HEK293 (cell line): Measurements from ENCODE around the gene DLG2.

ENCODE experiments used
- CTCF ChIA-PET: fragments of 350-600 bp; formaldehyde crosslinking; extraction: SDS; loops from one replicate; lab custom pipeline; 2021; ENCODE audit warnings: antibody characterized with exemption; lab: Yijun Ruan, JAX
- POLR2A ChIA-PET: fragments of 300-600 bp; formaldehyde crosslinking; extraction: SDS; loops from one replicate; lab custom pipeline; 2020; ENCODE audit warnings: antibody characterized with exemption, inconsistent platforms; lab: Yijun Ruan, JAX
- H3K27ac ChIP-seq: fragments of 200-500 bp; sonication (Bioruptor generic); 2 replicates; pipeline ENCODE4 v1.5.1; 2014; ENCODE audit warnings: low read depth, low read length, control low read depth, inconsistent platforms; ENCODE audit errors: extremely low read depth
- H3K36me3 ChIP-seq, 2 experiments: fragments of 200-500 bp in 1 of 2; sonication (Bioruptor generic) in 1 of 2; 1 replicate in 1 of 2; 2 replicates in 1 of 2; pipeline ENCODE4 v1.5.1; 2014 to 2017; ENCODE audit warnings: inconsistent platforms in 2 of 2, low read length in 2 of 2; ENCODE audit not compliant: control insufficient read depth in 2 of 2, insufficient read depth in 1 of 2
- H3K4me1 ChIP-seq: fragments of 200-500 bp; sonication (Bioruptor generic); 2 replicates; pipeline ENCODE4 v1.5.1; 2014; ENCODE audit warnings: mild to moderate bottlenecking, low read length, inconsistent platforms; ENCODE audit not compliant: control insufficient read depth, insufficient read depth
- H3K4me3 ChIP-seq: 2 replicates; pipeline ENCODE4 v1.5.1; 2011; ENCODE audit warnings: low read depth, mild to moderate bottlenecking, control low read depth, low read length, moderate library complexity
- H3K9me3 ChIP-seq: fragments of 200-500 bp; sonication (Bioruptor generic); 2 replicates; pipeline ENCODE4 v1.5.1; 2014; ENCODE audit warnings: low read depth, low read length, inconsistent platforms; ENCODE audit not compliant: control insufficient read depth, insufficient read depth
- HOXA7 ChIP-seq: sonication (generic); formaldehyde crosslinking; IDR thresholded peaks from 2 replicates; pipeline ENCODE4 v1.8.1; 2022; ENCODE audit warnings: missing genetic modification reagents, borderline replicate concordance
- PRDM4 ChIP-seq: fragments of 450-650 bp; formaldehyde crosslinking; IDR thresholded peaks from 2 replicates; pipeline ENCODE4 v1.5.1; 2017; ENCODE audit warnings: missing biosample characterization, missing genetic modification characterization
- REST ChIP-seq: fragments of 450-650 bp; formaldehyde crosslinking; IDR thresholded peaks from 2 replicates; pipeline ENCODE4 v1.5.1; 2016; ENCODE audit warnings: missing biosample characterization, missing genetic modification characterization
- SCRT2 ChIP-seq: fragments of 450-650 bp; formaldehyde crosslinking; IDR thresholded peaks from 2 replicates; pipeline ENCODE4 v1.5.1; 2016; ENCODE audit warnings: missing biosample characterization, missing genetic modification characterization
- ZBTB21 ChIP-seq: fragments of 450-650 bp; formaldehyde crosslinking; IDR thresholded peaks from 2 replicates; pipeline ENCODE4 v1.5.1; 2017; ENCODE audit warnings: missing biosample characterization, missing genetic modification characterization
- ZBTB6 ChIP-seq: fragments of 450-650 bp; formaldehyde crosslinking; IDR thresholded peaks from 2 replicates; pipeline ENCODE4 v1.5.1; 2017; ENCODE audit warnings: missing biosample characterization, missing genetic modification characterization
- ZNF155 ChIP-seq: fragments of 450-650 bp; formaldehyde crosslinking; IDR thresholded peaks from 2 replicates; pipeline ENCODE4 v1.5.1; 2016; ENCODE audit warnings: missing biosample characterization, missing genetic modification characterization
- ZNF184 ChIP-seq: fragments of 450-650 bp; IDR thresholded peaks from 2 replicates; pipeline ENCODE4 v1.5.1; 2018; ENCODE audit warnings: missing biosample characterization, mild to moderate bottlenecking, missing genetic modification characterization
- ZNF211 ChIP-seq: fragments of 450-650 bp; formaldehyde crosslinking; IDR thresholded peaks from 2 replicates; pipeline ENCODE4 v1.5.1; 2016; ENCODE audit warnings: low read depth, missing biosample characterization, missing genetic modification characterization
- ZNF239 ChIP-seq: fragments of 450-650 bp; formaldehyde crosslinking; IDR thresholded peaks from 2 replicates; pipeline ENCODE4 v1.5.1; 2016; ENCODE audit warnings: missing biosample characterization, missing genetic modification characterization
- ZNF280D ChIP-seq: fragments of 450-650 bp; formaldehyde crosslinking; IDR thresholded peaks from 2 replicates; pipeline ENCODE4 v1.5.1; 2016; ENCODE audit warnings: missing biosample characterization, missing genetic modification characterization
- ZNF324 ChIP-seq: fragments of 450-650 bp; formaldehyde crosslinking; IDR thresholded peaks from 2 replicates; pipeline ENCODE4 v1.5.1; 2016; ENCODE audit warnings: missing biosample characterization, missing genetic modification characterization
- ZNF341 ChIP-seq: fragments of 450-650 bp; formaldehyde crosslinking; IDR thresholded peaks from 2 replicates; pipeline ENCODE4; 2016; ENCODE audit warnings: low read depth, missing biosample characterization, missing genetic modification characterization
- ZNF488 ChIP-seq: fragments of 450-650 bp; formaldehyde crosslinking; IDR thresholded peaks from 2 replicates; pipeline ENCODE4 v1.5.1; 2016; ENCODE audit warnings: missing biosample characterization, missing genetic modification characterization
- ZSCAN4 ChIP-seq: fragments of 450-650 bp; formaldehyde crosslinking; IDR thresholded peaks from 2 replicates; pipeline ENCODE4 v1.5.1; 2017; ENCODE audit warnings: missing biosample characterization, missing genetic modification characterization
- ZSCAN5A ChIP-seq: fragments of 450-650 bp; formaldehyde crosslinking; IDR thresholded peaks from 2 replicates; pipeline ENCODE4 v1.5.1; 2016; ENCODE audit warnings: missing biosample characterization, missing genetic modification characterization
- ZXDB ChIP-seq: fragments of 450-650 bp; formaldehyde crosslinking; IDR thresholded peaks from 2 replicates; pipeline ENCODE4 v1.5.1; 2016; ENCODE audit warnings: missing biosample characterization, missing genetic modification characterization

DLG2 gene

GRCh38 chr11:83542861-83543260, 2084.3 kb downstream of the DLG2 start (continued):
- TF ChIP-seq REST (tag by site-specific recombination) (no peak), ZSCAN4 (tag by site-specific recombination) (no peak), ZNF324 (tag by site-specific recombination) (no peak), SCRT2 (tag by site-specific recombination) (no peak), ZBTB6 (tag by site-specific recombination) (no peak)

- Histone ChIP-seq H3K4me1 (no peaks in the 10 kb centered on the region), H3K36me3 (no peaks in the 10 kb centered on the region), H3K4me3 (no peak overlapping the region), H3K27ac (no peak overlapping the region), H3K9me3 (no peaks in the 10 kb centered on the region)
- POLR2A ChIA-PET: no interaction called here
- CTCF ChIA-PET: interaction anchor here (0.6 kb wide), 1 partner anchor 18 kb away, joined by 6 read pairs; no protein-coding TSS in a partner anchor
- no peak for TF ChIP-seq ZNF341 (tag by site-specific recombination)
- no peak for TF ChIP-seq ZBTB21 (tag by site-specific recombination)
- TF ChIP-seq HOXA7 (CRISPR knock-in tag): no peak
- TF ChIP-seq ZXDB (tag by site-specific recombination): no peak
- no peak for TF ChIP-seq ZNF239 (tag by site-specific recombination)
- no peak for TF ChIP-seq ZNF488
- TF ChIP-seq ZNF155: no peak
- TF ChIP-seq ZNF280D (tag by site-specific recombination): no peak
- TF ChIP-seq ZNF184: no peak
- no peak for TF ChIP-seq ZSCAN5A
- no peak for TF ChIP-seq ZNF211 (tag by site-specific recombination)
- no peak for TF ChIP-seq PRDM4
Observed at GRCh38 chr11:83540728-83541127, 2086.4 kb downstream of the DLG2 start.
